Measurements from ENCODE around the gene ALS2.
"Not testable (repeated sequence)": the region's sequence is repeated elsewhere in the genome, so short reads cannot be mapped to it uniquely, and the experiment has no call there.

Gene ALS2

GRCh38 chr2:201674794-201675193, 105.9 kb downstream of the ALS2 start:
- DNase-seq (ENCODE audit: low read depth): no peak

GRCh38 chr2:201674298-201674697, 106.4 kb downstream of the ALS2 start:
- no peak for DNase-seq (ENCODE audit: low read depth)

GRCh38 chr2:201673546-201673945, 107.2 kb downstream of the ALS2 start:
- no peak for DNase-seq (ENCODE audit: low read depth)

- not testable (repeated sequence) for DNase-seq (ENCODE audit: low read depth)
These were observed 109.5 kb downstream of the ALS2 start for GRCh38 chr2:201671205-201671604.

GRCh38 chr2:201669865-201670264, 110.9 kb downstream of the ALS2 start:
- DNase-seq (ENCODE audit: low read depth): no peak

GRCh38 chr2:201668402-201668910, 112.3 kb downstream of the ALS2 start:
- no peak for DNase-seq (ENCODE audit: low read depth)

- no peak for DNase-seq (ENCODE audit: low read depth)
These were observed 116.4 kb downstream of the ALS2 start for GRCh38 chr2:201664334-201664733.

GRCh38 chr2:201661366-201661765, 119.4 kb downstream of the ALS2 start:
- no peak for DNase-seq (ENCODE audit: low read depth)

GRCh38 chr2:201660293-201660895, 120.3 kb downstream of the ALS2 start:
- DNase-seq (ENCODE audit: low read depth): no peak

- no peak for DNase-seq (ENCODE audit: low read depth)
These were observed 124.0 kb downstream of the ALS2 start for GRCh38 chr2:201656740-201657139.

GRCh38 chr2:201656102-201656501, 124.6 kb downstream of the ALS2 start:
- DNase-seq (ENCODE audit: low read depth): no peak

- DNase-seq (ENCODE audit: low read depth): no peak
These were observed 125.9 kb downstream of the ALS2 start for GRCh38 chr2:201654616-201655384.

- no peak for DNase-seq (ENCODE audit: low read depth)
These were observed 127.5 kb downstream of the ALS2 start for GRCh38 chr2:201653221-201653620.

Measured in stimulated activated CD8-positive, alpha-beta memory T cell treated with anti-CD3 and anti-CD28 coated beads, Interleukin-12 subunit alpha, Interleukin-12 subunit beta, amount 100 ng/mL, for 1 hour (primary cell).